HCT116 (cell line): Measurements from ENCODE around the gene SORL1. TPM values are rescaled to one million over a fixed set of nuclear protein-coding genes. Genes with fewer than 3 reads are reported as not detected.

Source experiments
- ATAC-seq: fragments of 200-7000 bp; cut with Tn5 transposase; 2 replicates; pipeline ENCODE4 v1.9.1; 2020; ENCODE audit warnings: mild to moderate bottlenecking, moderate library complexity
- BruUV-seq: library from RNA; stranded (reverse); fragments of 400-500 nt; replicated peaks from 2 replicates; lab custom pipeline; 2021; lab: Mats Ljungman, UMichigan
- CTCF ChIA-PET: fragments of 300-600 bp; sonication (Branson Sonifier 250); formaldehyde crosslinking; loops from one replicate; lab custom pipeline; 2021; ENCODE audit warnings: antibody characterized with exemption; lab: Charles Lee
- POLR2A ChIA-PET: fragments of 300-600, 350-600 bp; sonication (Branson Sonifier 250); formaldehyde crosslinking; loops from one replicate; lab custom pipeline; 2021; ENCODE audit warnings: antibody characterized with exemption; lab: Charles Lee
- RAD21 ChIA-PET, 2 experiments: fragments of 300-600 bp; sonication (Branson Sonifier 250); formaldehyde crosslinking; loops; one replicate each; lab custom pipeline; 2023; ENCODE audit warnings: low total read pairs in 2 of 2; ENCODE audit not compliant: uncharacterized antibody in 2 of 2, unreplicated experiment in 2 of 2, low non-redundant PET in 1 of 2; lab: Charles Lee
- DNase-seq: peaks from one replicate; pipeline ENCODE4 v3.0.0-alpha.2; 2010; ENCODE audit warnings: low read depth, low spot score
- H2AFZ ChIP-seq: fragments of 200-600 bp; shearing (Covaris generic), sonication (generic); 2 replicates; pipeline ENCODE4 v1.6.1; 2017; ENCODE audit warnings: low read depth, mixed run types, mixed read lengths, antibody characterized with exemption, low read length; ENCODE audit not compliant: poor library complexity, severe bottlenecking
- H3K27ac ChIP-seq: 2 replicates; pipeline ENCODE4 v1.5.1; 2012; ENCODE audit warnings: low read depth, low read length
- H3K27me3 ChIP-seq: fragments of 200-600 bp; sonication (generic); 2 replicates; pipeline ENCODE4 v1.6.1; 2016; ENCODE audit warnings: mixed run types, low read length, mixed read lengths; ENCODE audit not compliant: insufficient read depth
- H3K36me3 ChIP-seq, 2 experiments: fragments of 200-500 bp in 1 of 2; fragments of 200-600 bp in 1 of 2; sonication (Bioruptor generic) in 1 of 2; sonication (generic) in 1 of 2; 2 replicates each; pipeline versions ENCODE4 v1.5.1 to v1.6.1; 2014 to 2016; ENCODE audit warnings: low read length in 2 of 2, inconsistent platforms in 1 of 2, mixed read lengths in 1 of 2, mixed run types in 1 of 2; ENCODE audit not compliant: insufficient read depth in 2 of 2, control insufficient read depth in 1 of 2
- H3K4me1 ChIP-seq, 2 experiments: fragments of 200-600 bp in 1 of 2; sonication (generic) in 1 of 2; 2 replicates each; pipeline versions ENCODE4 v1.5.1 to v1.6.1; 2012 to 2017; ENCODE audit warnings: low read length in 2 of 2, inconsistent platforms in 1 of 2, mild to moderate bottlenecking in 1 of 2, mixed read lengths in 1 of 2, mixed run types in 1 of 2, moderate library complexity in 1 of 2; ENCODE audit not compliant: insufficient read depth in 2 of 2, control insufficient read depth in 1 of 2
- H3K4me2 ChIP-seq: fragments of 200-600 bp; sonication (generic); 2 replicates; pipeline ENCODE4 v1.6.1; 2017; ENCODE audit warnings: mixed run types, low read length, mixed read lengths
- H3K4me3 ChIP-seq, 2 experiments: fragments of 200-600 bp in 1 of 2; sonication (generic) in 1 of 2; replicated peaks in 1 of 2; 2 replicates each; pipeline ENCODE4 v1.5.1; 2011 to 2016; ENCODE audit warnings: low read length in 2 of 2, control low read depth in 1 of 2, low read depth in 1 of 2, mild to moderate bottlenecking in 1 of 2, mixed read lengths in 1 of 2, mixed run types in 1 of 2
- H3K79me2 ChIP-seq: fragments of 200-600 bp; sonication (generic); 2 replicates; pipeline ENCODE4 v1.6.1; 2017; ENCODE audit warnings: mild to moderate bottlenecking, mixed run types, low read length, moderate library complexity, mixed read lengths; ENCODE audit not compliant: insufficient read depth
- H3K9ac ChIP-seq: fragments of 200-600 bp; sonication (generic); 2 replicates; pipeline ENCODE4 v1.6.1; 2016; ENCODE audit warnings: low read length, mixed read lengths
- H3K9me2 ChIP-seq: fragments of 200-600 bp; sonication (generic), shearing (Covaris generic); 2 replicates; pipeline ENCODE4 v1.6.1; 2017; ENCODE audit warnings: mixed run types, mild to moderate bottlenecking, moderate library complexity; ENCODE audit not compliant: insufficient read depth
- H3K9me3 ChIP-seq, 2 experiments: fragments of 200-500 bp in 1 of 2; fragments of 200-600 bp in 1 of 2; sonication (Bioruptor generic) in 1 of 2; sonication (generic) in 1 of 2; 2 replicates each; pipeline ENCODE4 v1.6.1; 2014 to 2017; ENCODE audit warnings: low read length in 2 of 2, mixed read lengths in 2 of 2, inconsistent platforms in 1 of 2, low read depth in 1 of 2, mild to moderate bottlenecking in 1 of 2, mixed run types in 1 of 2, moderate library complexity in 1 of 2; ENCODE audit not compliant: control insufficient read depth in 1 of 2, insufficient read depth in 1 of 2
- H4K20me1 ChIP-seq: fragments of 200-600 bp; sonication (generic), shearing (Covaris generic); 2 replicates; pipeline ENCODE4 v1.6.1; 2017; ENCODE audit warnings: mixed run types, mild to moderate bottlenecking, moderate library complexity; ENCODE audit not compliant: insufficient read depth
- CBX3 ChIP-seq: IDR thresholded peaks from 2 replicates; pipeline ENCODE4 v1.6.1; 2012; ENCODE audit warnings: low read depth
- CEBPB ChIP-seq: IDR thresholded peaks from 2 replicates; pipeline ENCODE4 v1.6.1; 2012; ENCODE audit warnings: low read depth
- ELF1 ChIP-seq: IDR thresholded peaks from 2 replicates; pipeline ENCODE4 v1.6.1; 2012; ENCODE audit warnings: low read depth, borderline replicate concordance
- EZH2 ChIP-seq: fragments of 200-600 bp; sonication (generic); IDR thresholded peaks from 2 replicates; pipeline ENCODE4 v1.6.1; 2017; ENCODE audit warnings: antibody characterized with exemption, mixed run types
- EZH2phosphoT487 ChIP-seq: fragments of 200-600 bp; IDR thresholded peaks from 2 replicates; pipeline ENCODE4 v1.6.1; 2018; ENCODE audit warnings: antibody characterized with exemption, borderline replicate concordance
- FOSL1 ChIP-seq: IDR thresholded peaks from 2 replicates; pipeline ENCODE4 v1.6.1; 2012; ENCODE audit warnings: low read depth
- JUND ChIP-seq: IDR thresholded peaks from 2 replicates; pipeline ENCODE4 v1.6.1; 2012
- POLR2A ChIP-seq: IDR thresholded peaks from 2 replicates; pipeline ENCODE4 v1.7.0; 2011; ENCODE audit warnings: borderline replicate concordance; ENCODE audit not compliant: insufficient read depth, insufficient read length; ENCODE audit errors: extremely low read depth
- POLR2AphosphoS5 ChIP-seq: IDR thresholded peaks from 2 replicates; pipeline ENCODE4 v1.6.1; 2011; ENCODE audit warnings: mild to moderate bottlenecking, low read depth, low read length, moderate library complexity
- SIN3A ChIP-seq: IDR thresholded peaks from 2 replicates; pipeline ENCODE4 v1.6.1; 2012; ENCODE audit warnings: low read depth
- SRF ChIP-seq: IDR thresholded peaks from 2 replicates; pipeline ENCODE4 v1.6.1; 2012; ENCODE audit warnings: low read depth
- TCF7L2 ChIP-seq: IDR thresholded peaks from 2 replicates; pipeline ENCODE4 v1.7.0; 2011; ENCODE audit warnings: borderline replicate concordance, inconsistent platforms; ENCODE audit not compliant: insufficient read depth, insufficient read length; ENCODE audit errors: extremely low read depth
- YY1 ChIP-seq: IDR thresholded peaks from 2 replicates; pipeline ENCODE4 v1.6.1; 2011; ENCODE audit warnings: low read length, low read depth, moderate library complexity, mild to moderate bottlenecking; ENCODE audit not compliant: insufficient replicate concordance; ENCODE audit errors: extremely low read depth
- ZFX ChIP-seq: fragments of 450-650 bp; IDR thresholded peaks from 2 replicates; pipeline ENCODE4 v1.6.1; 2017
- ZNF274 ChIP-seq: fragments of 200-500 bp; sonication (Bioruptor generic); IDR thresholded peaks from 2 replicates; pipeline ENCODE4 v1.6.1; 2014; ENCODE audit warnings: mild to moderate bottlenecking, low read depth, low read length, inconsistent platforms
- intact Hi-C: fragments of 100-400 bp; cut with micrococcal nuclease; formaldehyde crosslinking; loops from 2 replicates; pipeline ENCODE4 v1.10.0; 2022
- total RNA-seq: library from RNA; stranded (reverse); gene quantifications from one replicate; pipeline ENCODE4 v1.2.1, GENCODE V29; 2021; ENCODE audit not compliant: unreplicated experiment
- TF ChIP-seq, protein P1 (sequence below): IDR thresholded peaks from 2 replicates; pipeline ENCODE4 v1.6.1; 2012
- TF ChIP-seq, protein P2 (sequence below), 3 experiments: fragments of 200-600 bp in 1 of 3; sonication (generic) in 1 of 3; IDR thresholded peaks in 2 of 3; conservative IDR thresholded peaks in 1 of 3; 2 replicates each; pipeline ENCODE4 v1.5.1; 2012 to 2017; ENCODE audit warnings: low read depth in 2 of 3, low read length in 2 of 3, antibody characterized with exemption in 1 of 3, borderline replicate concordance in 1 of 3, control low read depth in 1 of 3, mild to moderate bottlenecking in 1 of 3, mixed read lengths in 1 of 3, mixed run types in 1 of 3, moderate library complexity in 1 of 3; ENCODE audit not compliant: insufficient read depth in 1 of 3
- TF ChIP-seq, protein P3 (sequence below): IDR thresholded peaks from 2 replicates; pipeline ENCODE4 v1.6.1; 2011; ENCODE audit warnings: mild to moderate bottlenecking, low read length, moderate library complexity; ENCODE audit not compliant: insufficient replicate concordance; ENCODE audit errors: extremely low read depth
- TF ChIP-seq, protein P4 (sequence below): IDR thresholded peaks from 2 replicates; pipeline ENCODE4 v1.6.1; 2012
- TF ChIP-seq, protein P5 (sequence below): IDR thresholded peaks from 2 replicates; pipeline ENCODE4 v1.6.1; 2012; ENCODE audit warnings: low read depth

SORL1 gene
- total RNA-seq, 1 experiment from 2014 or later, result 17.4 TPM

DNA sequence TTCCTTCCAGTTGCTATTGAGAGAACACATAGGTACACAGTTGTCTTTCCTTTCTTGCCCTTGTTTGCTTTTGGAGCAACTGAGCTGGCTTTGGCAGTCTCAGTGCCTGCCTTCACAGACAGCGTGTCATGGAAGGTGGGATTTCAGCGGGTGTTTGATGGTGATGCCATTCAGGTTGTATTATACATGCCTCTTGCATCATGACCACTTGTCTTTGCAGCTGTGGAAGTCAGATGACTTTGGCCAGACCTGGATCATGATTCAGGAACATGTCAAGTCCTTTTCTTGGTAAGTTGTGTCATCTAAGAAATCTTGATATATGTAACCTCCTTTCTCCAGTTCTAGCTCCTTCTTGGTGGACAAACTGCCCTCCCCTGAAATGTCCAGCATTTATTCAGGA is 37.7 kb downstream of the SORL1 start:
- POLR2A ChIA-PET, result no interaction called here
- Histone ChIP-seq H3K9me3 (no peaks in the 10 kb centered on the region), H3K27ac (no peak overlapping the region), H3K4me2 (no peak overlapping the region), H3K36me3 (no peaks in the 10 kb centered on the region; a peak in 1 of 4 replicates), H4K20me1 (no peaks in the 10 kb centered on the region), H3K4me3 (no peak overlapping the region), H3K9ac (no peak overlapping the region), H2AFZ (no peak overlapping the region), H3K9me2 (no peaks in the 10 kb centered on the region), H3K27me3 (no peaks in the 10 kb centered on the region), H3K4me1 (no peaks in the 10 kb centered on the region), H3K79me2 (no peaks in the 10 kb centered on the region)
- no TSS peak for BruUV-seq
- CTCF ChIA-PET, result no interaction called here
- ATAC-seq, result no peak
- RAD21 ChIA-PET, result no interaction called here
- intact Hi-C loops, result no loop called here
- no peak for DNase-seq
- no peak for TF ChIP-seq CBX3
- TF ChIP-seq, protein P1, sequence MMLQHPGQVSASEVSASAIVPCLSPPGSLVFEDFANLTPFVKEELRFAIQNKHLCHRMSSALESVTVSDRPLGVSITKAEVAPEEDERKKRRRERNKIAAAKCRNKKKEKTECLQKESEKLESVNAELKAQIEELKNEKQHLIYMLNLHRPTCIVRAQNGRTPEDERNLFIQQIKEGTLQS, result no peak
- no peak for TF ChIP-seq CEBPB
- TF ChIP-seq JUND, result no peak
- TF ChIP-seq, protein P2, sequence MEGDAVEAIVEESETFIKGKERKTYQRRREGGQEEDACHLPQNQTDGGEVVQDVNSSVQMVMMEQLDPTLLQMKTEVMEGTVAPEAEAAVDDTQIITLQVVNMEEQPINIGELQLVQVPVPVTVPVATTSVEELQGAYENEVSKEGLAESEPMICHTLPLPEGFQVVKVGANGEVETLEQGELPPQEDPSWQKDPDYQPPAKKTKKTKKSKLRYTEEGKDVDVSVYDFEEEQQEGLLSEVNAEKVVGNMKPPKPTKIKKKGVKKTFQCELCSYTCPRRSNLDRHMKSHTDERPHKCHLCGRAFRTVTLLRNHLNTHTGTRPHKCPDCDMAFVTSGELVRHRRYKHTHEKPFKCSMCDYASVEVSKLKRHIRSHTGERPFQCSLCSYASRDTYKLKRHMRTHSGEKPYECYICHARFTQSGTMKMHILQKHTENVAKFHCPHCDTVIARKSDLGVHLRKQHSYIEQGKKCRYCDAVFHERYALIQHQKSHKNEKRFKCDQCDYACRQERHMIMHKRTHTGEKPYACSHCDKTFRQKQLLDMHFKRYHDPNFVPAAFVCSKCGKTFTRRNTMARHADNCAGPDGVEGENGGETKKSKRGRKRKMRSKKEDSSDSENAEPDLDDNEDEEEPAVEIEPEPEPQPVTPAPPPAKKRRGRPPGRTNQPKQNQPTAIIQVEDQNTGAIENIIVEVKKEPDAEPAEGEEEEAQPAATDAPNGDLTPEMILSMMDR (IDR thresholded peaks at IDR 0.05 in 2 of 3, conservative IDR thresholded peaks at IDR 0.05 in 1 of 3; ENCODE audit: borderline replicate concordance in 1 of 3, insufficient read depth in 1 of 3, low read depth in 2 of 3, low read length in 2 of 3), result no peak
- TF ChIP-seq POLR2AphosphoS5, result no peak
- no peak for TF ChIP-seq EZH2phosphoT487
- no peak for TF ChIP-seq POLR2A
- TF ChIP-seq ZNF274, result no peak
- TF ChIP-seq SIN3A, result no peak
- TF ChIP-seq, protein P3, sequence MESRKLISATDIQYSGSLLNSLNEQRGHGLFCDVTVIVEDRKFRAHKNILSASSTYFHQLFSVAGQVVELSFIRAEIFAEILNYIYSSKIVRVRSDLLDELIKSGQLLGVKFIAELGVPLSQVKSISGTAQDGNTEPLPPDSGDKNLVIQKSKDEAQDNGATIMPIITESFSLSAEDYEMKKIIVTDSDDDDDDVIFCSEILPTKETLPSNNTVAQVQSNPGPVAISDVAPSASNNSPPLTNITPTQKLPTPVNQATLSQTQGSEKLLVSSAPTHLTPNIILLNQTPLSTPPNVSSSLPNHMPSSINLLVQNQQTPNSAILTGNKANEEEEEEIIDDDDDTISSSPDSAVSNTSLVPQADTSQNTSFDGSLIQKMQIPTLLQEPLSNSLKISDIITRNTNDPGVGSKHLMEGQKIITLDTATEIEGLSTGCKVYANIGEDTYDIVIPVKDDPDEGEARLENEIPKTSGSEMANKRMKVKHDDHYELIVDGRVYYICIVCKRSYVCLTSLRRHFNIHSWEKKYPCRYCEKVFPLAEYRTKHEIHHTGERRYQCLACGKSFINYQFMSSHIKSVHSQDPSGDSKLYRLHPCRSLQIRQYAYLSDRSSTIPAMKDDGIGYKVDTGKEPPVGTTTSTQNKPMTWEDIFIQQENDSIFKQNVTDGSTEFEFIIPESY, result no peak
- TF ChIP-seq, protein P4, sequence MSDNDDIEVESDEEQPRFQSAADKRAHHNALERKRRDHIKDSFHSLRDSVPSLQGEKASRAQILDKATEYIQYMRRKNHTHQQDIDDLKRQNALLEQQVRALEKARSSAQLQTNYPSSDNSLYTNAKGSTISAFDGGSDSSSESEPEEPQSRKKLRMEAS, result no peak
- no peak for TF ChIP-seq YY1
- TF ChIP-seq EZH2, result no peak
- no peak for TF ChIP-seq ZFX
- TF ChIP-seq, protein P5, sequence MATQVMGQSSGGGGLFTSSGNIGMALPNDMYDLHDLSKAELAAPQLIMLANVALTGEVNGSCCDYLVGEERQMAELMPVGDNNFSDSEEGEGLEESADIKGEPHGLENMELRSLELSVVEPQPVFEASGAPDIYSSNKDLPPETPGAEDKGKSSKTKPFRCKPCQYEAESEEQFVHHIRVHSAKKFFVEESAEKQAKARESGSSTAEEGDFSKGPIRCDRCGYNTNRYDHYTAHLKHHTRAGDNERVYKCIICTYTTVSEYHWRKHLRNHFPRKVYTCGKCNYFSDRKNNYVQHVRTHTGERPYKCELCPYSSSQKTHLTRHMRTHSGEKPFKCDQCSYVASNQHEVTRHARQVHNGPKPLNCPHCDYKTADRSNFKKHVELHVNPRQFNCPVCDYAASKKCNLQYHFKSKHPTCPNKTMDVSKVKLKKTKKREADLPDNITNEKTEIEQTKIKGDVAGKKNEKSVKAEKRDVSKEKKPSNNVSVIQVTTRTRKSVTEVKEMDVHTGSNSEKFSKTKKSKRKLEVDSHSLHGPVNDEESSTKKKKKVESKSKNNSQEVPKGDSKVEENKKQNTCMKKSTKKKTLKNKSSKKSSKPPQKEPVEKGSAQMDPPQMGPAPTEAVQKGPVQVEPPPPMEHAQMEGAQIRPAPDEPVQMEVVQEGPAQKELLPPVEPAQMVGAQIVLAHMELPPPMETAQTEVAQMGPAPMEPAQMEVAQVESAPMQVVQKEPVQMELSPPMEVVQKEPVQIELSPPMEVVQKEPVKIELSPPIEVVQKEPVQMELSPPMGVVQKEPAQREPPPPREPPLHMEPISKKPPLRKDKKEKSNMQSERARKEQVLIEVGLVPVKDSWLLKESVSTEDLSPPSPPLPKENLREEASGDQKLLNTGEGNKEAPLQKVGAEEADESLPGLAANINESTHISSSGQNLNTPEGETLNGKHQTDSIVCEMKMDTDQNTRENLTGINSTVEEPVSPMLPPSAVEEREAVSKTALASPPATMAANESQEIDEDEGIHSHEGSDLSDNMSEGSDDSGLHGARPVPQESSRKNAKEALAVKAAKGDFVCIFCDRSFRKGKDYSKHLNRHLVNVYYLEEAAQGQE, result no peak
- no peak for TF ChIP-seq TCF7L2
- TF ChIP-seq FOSL1, result no peak
- no peak for TF ChIP-seq SRF
- no peak for TF ChIP-seq ELF1
